GM12874 (cell line): ENCODE measurements around the gene SOX9.

Experiments
- TF ChIP-seq, protein P1 (sequence below): IDR thresholded peaks from 2 replicates; pipeline ENCODE4 v1.5.1; 2011; ENCODE audit warnings: low read depth, mild to moderate bottlenecking, control low read depth, low read length, moderate library complexity; ENCODE audit not compliant: insufficient read depth

The SOX9 gene

DNA sequence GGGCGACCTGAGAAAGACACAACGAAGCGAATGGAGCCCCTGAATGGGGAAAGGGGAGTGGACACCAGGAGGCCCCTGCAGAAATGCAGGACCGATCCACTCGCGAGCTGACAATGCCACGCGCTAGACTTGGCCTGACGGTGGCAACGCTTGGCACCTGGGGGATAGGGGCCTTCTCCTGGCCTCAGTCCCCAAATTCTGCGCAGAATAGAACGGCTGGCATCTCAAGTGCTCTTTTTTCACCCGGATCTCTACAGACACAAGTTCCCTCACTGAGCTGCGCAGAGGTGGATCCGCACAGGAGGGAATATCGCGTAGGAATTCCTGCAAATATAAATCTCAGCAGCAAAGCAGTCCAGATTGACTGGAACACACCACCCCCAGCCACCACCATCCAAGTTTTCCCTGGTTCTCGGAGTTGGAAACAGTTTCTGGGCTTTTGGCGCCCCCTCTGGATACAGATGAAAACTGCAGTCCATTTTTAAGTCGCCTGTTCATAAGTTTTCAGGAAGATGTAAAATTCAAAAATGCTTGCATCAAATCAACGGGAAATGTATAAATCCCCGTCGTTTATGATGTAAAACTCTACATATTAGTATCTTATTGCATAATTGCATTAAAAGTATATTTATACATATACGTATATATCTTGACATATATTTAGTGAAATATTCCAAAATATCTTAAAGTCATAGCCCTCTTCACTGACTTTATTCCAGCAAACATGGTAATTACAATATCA, 2.3 kb upstream of the SOX9 start:
- TF ChIP-seq, protein P1, sequence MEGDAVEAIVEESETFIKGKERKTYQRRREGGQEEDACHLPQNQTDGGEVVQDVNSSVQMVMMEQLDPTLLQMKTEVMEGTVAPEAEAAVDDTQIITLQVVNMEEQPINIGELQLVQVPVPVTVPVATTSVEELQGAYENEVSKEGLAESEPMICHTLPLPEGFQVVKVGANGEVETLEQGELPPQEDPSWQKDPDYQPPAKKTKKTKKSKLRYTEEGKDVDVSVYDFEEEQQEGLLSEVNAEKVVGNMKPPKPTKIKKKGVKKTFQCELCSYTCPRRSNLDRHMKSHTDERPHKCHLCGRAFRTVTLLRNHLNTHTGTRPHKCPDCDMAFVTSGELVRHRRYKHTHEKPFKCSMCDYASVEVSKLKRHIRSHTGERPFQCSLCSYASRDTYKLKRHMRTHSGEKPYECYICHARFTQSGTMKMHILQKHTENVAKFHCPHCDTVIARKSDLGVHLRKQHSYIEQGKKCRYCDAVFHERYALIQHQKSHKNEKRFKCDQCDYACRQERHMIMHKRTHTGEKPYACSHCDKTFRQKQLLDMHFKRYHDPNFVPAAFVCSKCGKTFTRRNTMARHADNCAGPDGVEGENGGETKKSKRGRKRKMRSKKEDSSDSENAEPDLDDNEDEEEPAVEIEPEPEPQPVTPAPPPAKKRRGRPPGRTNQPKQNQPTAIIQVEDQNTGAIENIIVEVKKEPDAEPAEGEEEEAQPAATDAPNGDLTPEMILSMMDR, result peak; percentile 71

DNA sequence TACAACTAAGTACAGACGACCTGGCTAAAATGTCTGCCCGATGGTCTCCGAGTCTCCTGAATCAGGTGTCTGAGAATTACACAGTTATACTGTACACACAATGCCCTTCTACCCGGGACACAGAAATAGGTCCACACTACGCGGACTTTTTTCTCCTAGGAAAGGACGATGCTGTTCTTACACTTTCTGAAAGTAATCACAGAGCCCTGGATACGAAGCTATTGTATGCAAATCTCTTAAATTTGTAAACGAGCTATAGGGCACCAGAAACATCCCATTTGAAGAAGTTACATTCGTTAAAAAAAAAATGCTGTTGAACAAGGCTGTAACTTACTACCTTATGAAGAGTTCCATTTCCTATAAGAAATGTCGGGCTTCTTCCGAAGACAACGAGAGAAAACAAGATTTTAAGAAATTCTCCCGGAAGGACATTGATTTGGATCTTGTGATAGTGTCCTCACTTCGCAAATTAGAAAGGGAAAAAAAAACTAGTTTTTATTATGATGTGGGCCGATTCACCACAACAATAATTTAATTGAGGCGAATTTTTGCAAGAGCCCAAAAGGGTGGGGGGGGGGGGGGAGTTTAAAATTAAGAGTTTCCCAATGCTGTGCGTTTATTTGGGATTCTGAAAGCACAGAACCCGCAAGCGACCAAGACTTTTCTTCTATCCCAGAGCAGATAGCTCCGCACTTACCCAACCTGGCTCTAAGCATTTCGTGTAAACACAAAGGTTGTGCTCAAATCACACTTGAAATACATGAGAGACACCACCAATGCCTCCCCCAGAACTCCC, 1.5 kb upstream of the SOX9 start:
- TF ChIP-seq, protein P1, result no peak

DNA sequence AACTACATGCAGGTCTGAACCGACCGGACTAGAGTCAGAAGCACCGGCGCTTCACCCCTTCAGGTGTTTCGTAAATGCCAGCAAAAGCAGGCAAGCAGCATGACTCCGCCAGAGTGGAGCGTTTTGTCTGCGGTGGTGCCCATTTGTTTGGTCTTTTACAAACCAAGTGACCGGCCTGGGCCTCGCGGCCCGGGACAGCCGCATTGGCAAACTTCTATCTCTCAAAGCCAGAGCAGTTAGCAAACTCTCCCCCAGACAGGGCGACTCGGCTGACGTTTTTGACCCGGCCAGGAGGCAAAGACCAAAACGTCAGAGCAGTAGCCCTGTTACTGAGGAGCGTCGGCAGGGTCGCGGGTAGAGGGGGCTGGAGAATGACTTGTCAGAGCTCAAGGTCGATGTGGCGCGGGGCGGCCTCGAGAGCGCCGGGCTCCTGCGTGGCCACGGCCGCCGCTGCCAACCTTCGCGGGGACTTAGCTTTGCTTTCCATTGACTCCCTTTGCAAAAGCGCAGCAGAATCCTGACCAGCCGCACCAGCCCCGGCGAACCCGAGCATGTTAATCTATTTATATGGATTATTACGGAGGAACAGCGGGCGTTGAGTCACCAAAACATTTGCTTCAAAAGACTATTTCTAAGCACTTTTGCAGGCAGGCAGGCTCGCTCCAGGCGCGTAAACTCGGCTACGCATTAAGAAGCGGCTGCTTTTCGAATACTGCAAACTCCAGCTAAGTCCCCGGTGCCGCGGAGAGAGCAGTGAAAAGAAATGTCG, 763 bp upstream of the SOX9 start:
- TF ChIP-seq, protein P1, result no peak

DNA sequence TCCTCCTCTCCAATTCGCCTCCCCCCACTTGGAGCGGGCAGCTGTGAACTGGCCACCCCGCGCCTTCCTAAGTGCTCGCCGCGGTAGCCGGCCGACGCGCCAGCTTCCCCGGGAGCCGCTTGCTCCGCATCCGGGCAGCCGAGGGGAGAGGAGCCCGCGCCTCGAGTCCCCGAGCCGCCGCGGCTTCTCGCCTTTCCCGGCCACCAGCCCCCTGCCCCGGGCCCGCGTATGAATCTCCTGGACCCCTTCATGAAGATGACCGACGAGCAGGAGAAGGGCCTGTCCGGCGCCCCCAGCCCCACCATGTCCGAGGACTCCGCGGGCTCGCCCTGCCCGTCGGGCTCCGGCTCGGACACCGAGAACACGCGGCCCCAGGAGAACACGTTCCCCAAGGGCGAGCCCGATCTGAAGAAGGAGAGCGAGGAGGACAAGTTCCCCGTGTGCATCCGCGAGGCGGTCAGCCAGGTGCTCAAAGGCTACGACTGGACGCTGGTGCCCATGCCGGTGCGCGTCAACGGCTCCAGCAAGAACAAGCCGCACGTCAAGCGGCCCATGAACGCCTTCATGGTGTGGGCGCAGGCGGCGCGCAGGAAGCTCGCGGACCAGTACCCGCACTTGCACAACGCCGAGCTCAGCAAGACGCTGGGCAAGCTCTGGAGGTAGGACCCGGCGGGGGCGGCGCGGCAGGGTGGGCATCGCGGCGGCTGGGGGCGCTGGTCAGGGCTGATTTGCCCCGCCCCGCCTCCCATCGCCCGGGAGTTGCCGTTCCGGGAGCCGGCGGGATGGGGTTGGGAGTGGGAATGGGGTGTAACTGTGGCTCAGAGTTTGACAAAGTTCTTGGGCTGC, 567 bp downstream of the SOX9 start:
- TF ChIP-seq, protein P1, result no peak

DNA sequence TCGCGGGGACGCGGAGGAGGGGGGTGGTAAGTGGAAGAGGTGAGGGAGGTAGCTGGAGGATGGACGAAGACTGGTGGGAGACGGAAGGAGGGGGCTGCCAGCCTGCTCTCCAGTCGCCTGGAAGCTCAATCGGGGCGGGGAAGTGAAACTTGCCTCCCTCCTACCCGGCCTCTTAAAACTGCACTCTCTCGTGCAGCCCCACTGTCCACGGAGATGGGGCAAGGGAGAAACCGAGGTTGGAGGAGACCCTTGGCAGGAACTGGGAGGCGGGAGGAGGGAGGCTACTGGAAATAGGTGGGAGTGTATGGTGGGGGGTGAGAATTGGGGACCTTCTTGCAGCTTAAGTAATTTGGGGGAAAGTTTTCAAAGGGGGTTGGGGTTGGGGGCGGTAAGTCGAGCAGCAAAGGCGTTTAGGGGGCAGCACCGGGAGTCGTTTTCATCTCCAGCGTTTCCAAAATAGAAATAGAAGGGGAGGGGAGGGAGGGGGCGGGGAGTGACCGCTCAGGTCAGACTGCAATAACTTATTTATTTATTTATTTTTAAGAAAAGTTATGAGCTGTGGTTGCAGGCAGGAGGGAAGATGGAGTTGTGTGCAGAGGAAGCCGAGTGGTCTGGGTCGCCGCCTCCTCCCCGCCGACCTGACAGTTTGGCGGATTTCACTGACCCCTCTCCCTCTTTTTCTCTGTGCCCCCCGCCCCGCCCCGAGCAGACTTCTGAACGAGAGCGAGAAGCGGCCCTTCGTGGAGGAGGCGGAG, 1.4 kb downstream of the SOX9 start:
- TF ChIP-seq, protein P1, result no peak

DNA sequence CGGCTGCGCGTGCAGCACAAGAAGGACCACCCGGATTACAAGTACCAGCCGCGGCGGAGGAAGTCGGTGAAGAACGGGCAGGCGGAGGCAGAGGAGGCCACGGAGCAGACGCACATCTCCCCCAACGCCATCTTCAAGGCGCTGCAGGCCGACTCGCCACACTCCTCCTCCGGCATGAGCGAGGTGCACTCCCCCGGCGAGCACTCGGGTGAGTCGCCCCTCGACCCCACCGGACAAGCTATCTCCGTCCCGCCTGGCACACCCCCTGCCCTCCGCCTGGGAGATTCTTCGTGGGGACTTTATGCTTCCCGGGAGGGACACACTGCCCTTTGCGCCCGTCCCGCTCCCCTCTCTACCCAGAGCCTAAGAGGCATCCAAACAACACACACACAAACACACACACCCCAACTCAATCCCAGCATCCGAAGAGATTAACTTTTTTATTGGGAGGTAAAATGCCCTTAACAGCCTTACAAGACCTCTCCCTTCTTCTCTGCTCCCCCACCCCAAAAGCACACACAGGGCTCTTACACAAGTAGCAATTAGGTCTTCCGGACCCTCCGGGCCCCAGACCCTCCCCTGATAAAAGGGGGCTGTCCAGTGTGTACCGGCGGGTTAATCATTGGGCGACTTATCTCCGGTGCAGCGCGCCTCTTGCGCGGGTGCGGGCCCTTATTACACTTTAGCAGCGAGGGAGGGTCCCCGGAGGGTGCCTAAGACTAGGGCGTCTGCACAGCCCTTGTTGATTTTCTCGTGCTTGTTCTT, 2.1 kb downstream of the SOX9 start:
- TF ChIP-seq, protein P1, result no peak
